HEK293 (cell line): ENCODE measurements around the gene DOK5.

Experiments used
- CTCF ChIA-PET: fragments of 350-600 bp; formaldehyde crosslinking; extraction: SDS; loops from one replicate; lab custom pipeline; 2021; ENCODE audit warnings: antibody characterized with exemption; lab: Yijun Ruan, JAX
- POLR2A ChIA-PET: fragments of 300-600 bp; formaldehyde crosslinking; extraction: SDS; loops from one replicate; lab custom pipeline; 2020; ENCODE audit warnings: antibody characterized with exemption, inconsistent platforms; lab: Yijun Ruan, JAX
- H3K27ac ChIP-seq: fragments of 200-500 bp; sonication (Bioruptor generic); 2 replicates; pipeline ENCODE4 v1.5.1; 2014; ENCODE audit warnings: low read depth, low read length, control low read depth, inconsistent platforms; ENCODE audit errors: extremely low read depth
- H3K36me3 ChIP-seq, 2 experiments: fragments of 200-500 bp in 1 of 2; sonication (Bioruptor generic) in 1 of 2; 1 replicate in 1 of 2; 2 replicates in 1 of 2; pipeline ENCODE4 v1.5.1; 2014 to 2017; ENCODE audit warnings: inconsistent platforms in 2 of 2, low read length in 2 of 2; ENCODE audit not compliant: control insufficient read depth in 2 of 2, insufficient read depth in 1 of 2
- H3K4me1 ChIP-seq: fragments of 200-500 bp; sonication (Bioruptor generic); 2 replicates; pipeline ENCODE4 v1.5.1; 2014; ENCODE audit warnings: mild to moderate bottlenecking, low read length, inconsistent platforms; ENCODE audit not compliant: control insufficient read depth, insufficient read depth
- H3K4me3 ChIP-seq: 2 replicates; pipeline ENCODE4 v1.5.1; 2011; ENCODE audit warnings: low read depth, mild to moderate bottlenecking, control low read depth, low read length, moderate library complexity
- H3K9me3 ChIP-seq: fragments of 200-500 bp; sonication (Bioruptor generic); 2 replicates; pipeline ENCODE4 v1.5.1; 2014; ENCODE audit warnings: low read depth, low read length, inconsistent platforms; ENCODE audit not compliant: control insufficient read depth, insufficient read depth
- HOXA7 ChIP-seq: sonication (generic); formaldehyde crosslinking; IDR thresholded peaks from 2 replicates; pipeline ENCODE4 v1.8.1; 2022; ENCODE audit warnings: missing genetic modification reagents, borderline replicate concordance
- HOXC10 ChIP-seq: sonication (generic); formaldehyde crosslinking; IDR thresholded peaks from 2 replicates; pipeline ENCODE4 v1.8.1; 2023; ENCODE audit warnings: mild to moderate bottlenecking, missing genetic modification reagents
- KLF1 ChIP-seq: fragments of 450-650 bp; formaldehyde crosslinking; IDR thresholded peaks from 2 replicates; pipeline ENCODE4 v1.5.1; 2016; ENCODE audit warnings: missing biosample characterization, missing genetic modification characterization
- KLF10 ChIP-seq: fragments of 450-650 bp; IDR thresholded peaks from 2 replicates; pipeline ENCODE4 v1.5.1; 2018; ENCODE audit warnings: missing biosample characterization, mild to moderate bottlenecking, missing genetic modification characterization
- KLF7 ChIP-seq: fragments of 450-650 bp; formaldehyde crosslinking; IDR thresholded peaks from 2 replicates; pipeline ENCODE4 v1.5.1; 2016; ENCODE audit warnings: missing biosample characterization, missing genetic modification characterization, borderline replicate concordance
- REPIN1 ChIP-seq: fragments of 450-650 bp; formaldehyde crosslinking; IDR thresholded peaks from 2 replicates; pipeline ENCODE4 v1.5.1; 2017; ENCODE audit warnings: missing biosample characterization, missing genetic modification characterization, low read depth
- SALL2 ChIP-seq: fragments of 450-650 bp; formaldehyde crosslinking; IDR thresholded peaks from 2 replicates; pipeline ENCODE4 v1.5.0; 2017; ENCODE audit warnings: missing biosample characterization, mild to moderate bottlenecking, missing genetic modification characterization, borderline replicate concordance
- WT1 ChIP-seq: fragments of 450-650 bp; formaldehyde crosslinking; IDR thresholded peaks from 2 replicates; pipeline ENCODE4 v1.5.1; 2016; ENCODE audit warnings: missing biosample characterization, missing genetic modification characterization
- ZEB2 ChIP-seq: fragments of 450-650 bp; formaldehyde crosslinking; IDR thresholded peaks from 2 replicates; pipeline ENCODE4 v1.5.1; 2016; ENCODE audit warnings: missing biosample characterization, missing genetic modification characterization
- ZNF133 ChIP-seq: fragments of 450-650 bp; formaldehyde crosslinking; IDR thresholded peaks from 2 replicates; pipeline ENCODE4 v1.5.1; 2016; ENCODE audit warnings: missing biosample characterization, missing genetic modification characterization
- ZNF211 ChIP-seq: fragments of 450-650 bp; formaldehyde crosslinking; IDR thresholded peaks from 2 replicates; pipeline ENCODE4 v1.5.1; 2016; ENCODE audit warnings: low read depth, missing biosample characterization, missing genetic modification characterization
- ZNF292 ChIP-seq: fragments of 450-650 bp; formaldehyde crosslinking; IDR thresholded peaks from 2 replicates; pipeline ENCODE4 v1.5.1; 2016; ENCODE audit warnings: low read depth, missing biosample characterization, missing genetic modification characterization, borderline replicate concordance
- ZNF341 ChIP-seq: fragments of 450-650 bp; formaldehyde crosslinking; IDR thresholded peaks from 2 replicates; pipeline ENCODE4; 2016; ENCODE audit warnings: low read depth, missing biosample characterization, missing genetic modification characterization
- ZNF37A ChIP-seq: fragments of 450-650 bp; IDR thresholded peaks from 2 replicates; pipeline ENCODE4 v1.5.1; 2018; ENCODE audit warnings: missing biosample characterization, missing genetic modification characterization
- ZNF501 ChIP-seq: fragments of 450-650 bp; formaldehyde crosslinking; IDR thresholded peaks from 2 replicates; pipeline ENCODE4 v1.5.1; 2016; ENCODE audit warnings: missing biosample characterization, missing genetic modification characterization
- ZNF510 ChIP-seq: fragments of 450-650 bp; formaldehyde crosslinking; IDR thresholded peaks from 2 replicates; pipeline ENCODE4 v1.5.1; 2018; ENCODE audit warnings: mild to moderate bottlenecking, missing genetic modification characterization, missing biosample characterization; ENCODE audit not compliant: insufficient replicate concordance
- ZNF514 ChIP-seq: fragments of 450-650 bp; formaldehyde crosslinking; IDR thresholded peaks from 2 replicates; pipeline ENCODE4 v1.5.1; 2016; ENCODE audit warnings: missing biosample characterization, missing genetic modification characterization
- ZNF658 ChIP-seq: fragments of 450-650 bp; formaldehyde crosslinking; IDR thresholded peaks from 2 replicates; pipeline ENCODE4; 2016; ENCODE audit warnings: missing biosample characterization, missing genetic modification characterization
- ZNF830 ChIP-seq: fragments of 450-650 bp; IDR thresholded peaks from 2 replicates; pipeline ENCODE4 v1.5.0; 2018; ENCODE audit warnings: missing biosample characterization, missing genetic modification characterization, low read depth, mild to moderate bottlenecking, moderate library complexity
- ZNF843 ChIP-seq: fragments of 450-650 bp; formaldehyde crosslinking; IDR thresholded peaks from 2 replicates; pipeline ENCODE4 v1.5.1; 2016; ENCODE audit warnings: missing biosample characterization, missing genetic modification characterization
- TF ChIP-seq, protein P1 (sequence below): fragments of 450-650 bp; IDR thresholded peaks from 2 replicates; pipeline ENCODE4 v1.5.1; 2018; ENCODE audit warnings: missing biosample characterization, missing genetic modification characterization
- TF ChIP-seq, protein P2 (sequence below): fragments of 450-650 bp; formaldehyde crosslinking; IDR thresholded peaks from 2 replicates; pipeline ENCODE4 v1.5.1; 2016; ENCODE audit warnings: missing biosample characterization, missing genetic modification characterization
- TF ChIP-seq, protein P3 (sequence below): fragments of 450-650 bp; formaldehyde crosslinking; IDR thresholded peaks from 2 replicates; pipeline ENCODE4 v1.5.1; 2016; ENCODE audit warnings: missing biosample characterization, missing genetic modification characterization
- TF ChIP-seq, protein P4 (sequence below): fragments of 450-650 bp; formaldehyde crosslinking; conservative IDR thresholded peaks from 2 replicates; pipeline ENCODE4 v1.5.1; 2016; ENCODE audit warnings: low read depth, missing biosample characterization, missing genetic modification characterization
- TF ChIP-seq, protein P5 (sequence below): fragments of 450-650 bp; formaldehyde crosslinking; IDR thresholded peaks from 2 replicates; pipeline ENCODE4 v1.5.1; 2016; ENCODE audit warnings: missing biosample characterization, missing genetic modification characterization

DOK5 gene

DNA sequence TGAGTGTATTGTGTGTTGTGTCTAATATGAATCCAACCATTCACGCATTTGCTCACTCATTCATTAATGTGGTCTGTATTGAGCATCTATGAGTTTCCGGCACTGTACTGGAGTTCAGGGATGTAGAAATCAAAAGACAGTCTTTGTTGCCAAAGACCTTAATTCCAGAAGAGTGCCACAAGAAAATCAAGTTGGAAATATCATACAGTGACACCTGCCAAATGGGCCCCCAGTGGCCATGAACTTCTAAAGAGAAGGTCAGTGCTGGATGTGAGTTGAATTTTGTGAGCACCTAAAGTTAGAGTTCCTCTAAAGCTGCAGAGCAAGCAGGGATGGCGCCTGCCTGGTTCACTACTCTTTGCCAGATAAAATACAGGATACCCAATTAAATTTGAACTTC is 175.9 kb downstream of the DOK5 start (continued):
- TF ChIP-seq ZNF133 (tag by site-specific recombination) (no peak), ZNF843 (tag by site-specific recombination) (no peak), REPIN1 (tag by site-specific recombination) (no peak), ZNF514 (tag by site-specific recombination) (no peak), SALL2 (tag by site-specific recombination) (no peak), ZNF830 (tag by site-specific recombination) (no peak), ZNF292 (no peak)
- TF ChIP-seq, protein P1, sequence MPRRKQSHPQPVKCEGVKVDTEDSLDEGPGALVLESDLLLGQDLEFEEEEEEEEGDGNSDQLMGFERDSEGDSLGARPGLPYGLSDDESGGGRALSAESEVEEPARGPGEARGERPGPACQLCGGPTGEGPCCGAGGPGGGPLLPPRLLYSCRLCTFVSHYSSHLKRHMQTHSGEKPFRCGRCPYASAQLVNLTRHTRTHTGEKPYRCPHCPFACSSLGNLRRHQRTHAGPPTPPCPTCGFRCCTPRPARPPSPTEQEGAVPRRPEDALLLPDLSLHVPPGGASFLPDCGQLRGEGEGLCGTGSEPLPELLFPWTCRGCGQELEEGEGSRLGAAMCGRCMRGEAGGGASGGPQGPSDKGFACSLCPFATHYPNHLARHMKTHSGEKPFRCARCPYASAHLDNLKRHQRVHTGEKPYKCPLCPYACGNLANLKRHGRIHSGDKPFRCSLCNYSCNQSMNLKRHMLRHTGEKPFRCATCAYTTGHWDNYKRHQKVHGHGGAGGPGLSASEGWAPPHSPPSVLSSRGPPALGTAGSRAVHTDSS (tag by site-specific recombination), result no peak
- TF ChIP-seq, protein P2, sequence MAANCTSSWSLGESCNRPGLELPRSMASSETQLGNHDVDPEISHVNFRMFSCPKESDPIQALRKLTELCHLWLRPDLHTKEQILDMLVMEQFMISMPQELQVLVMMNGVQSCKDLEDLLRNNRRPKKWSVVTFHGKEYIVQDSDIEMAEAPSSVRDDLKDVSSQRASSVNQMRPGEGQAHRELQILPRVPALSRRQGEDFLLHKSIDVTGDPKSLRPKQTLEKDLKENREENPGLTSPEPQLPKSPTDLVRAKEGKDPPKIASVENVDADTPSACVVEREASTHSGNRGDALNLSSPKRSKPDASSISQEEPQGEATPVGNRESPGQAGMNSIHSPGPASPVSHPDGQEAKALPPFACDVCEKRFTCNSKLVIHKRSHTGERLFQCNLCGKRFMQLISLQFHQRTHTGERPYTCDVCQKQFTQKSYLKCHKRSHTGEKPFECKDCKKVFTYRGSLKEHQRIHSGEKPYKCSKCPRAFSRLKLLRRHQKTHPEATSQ (tag by site-specific recombination), result no peak
- TF ChIP-seq, protein P3, sequence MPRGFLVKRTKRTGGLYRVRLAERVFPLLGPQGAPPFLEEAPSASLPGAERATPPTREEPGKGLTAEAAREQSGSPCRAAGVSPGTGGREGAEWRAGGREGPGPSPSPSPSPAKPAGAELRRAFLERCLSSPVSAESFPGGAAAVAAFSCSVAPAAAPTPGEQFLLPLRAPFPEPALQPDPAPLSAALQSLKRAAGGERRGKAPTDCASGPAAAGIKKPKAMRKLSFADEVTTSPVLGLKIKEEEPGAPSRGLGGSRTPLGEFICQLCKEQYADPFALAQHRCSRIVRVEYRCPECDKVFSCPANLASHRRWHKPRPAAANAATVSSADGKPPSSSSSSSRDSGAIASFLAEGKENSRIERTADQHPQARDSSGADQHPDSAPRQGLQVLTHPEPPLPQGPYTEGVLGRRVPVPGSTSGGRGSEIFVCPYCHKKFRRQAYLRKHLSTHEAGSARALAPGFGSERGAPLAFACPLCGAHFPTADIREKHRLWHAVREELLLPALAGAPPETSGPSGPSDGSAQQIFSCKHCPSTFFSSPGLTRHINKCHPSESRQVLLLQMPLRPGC, result no peak
- TF ChIP-seq, protein P4, sequence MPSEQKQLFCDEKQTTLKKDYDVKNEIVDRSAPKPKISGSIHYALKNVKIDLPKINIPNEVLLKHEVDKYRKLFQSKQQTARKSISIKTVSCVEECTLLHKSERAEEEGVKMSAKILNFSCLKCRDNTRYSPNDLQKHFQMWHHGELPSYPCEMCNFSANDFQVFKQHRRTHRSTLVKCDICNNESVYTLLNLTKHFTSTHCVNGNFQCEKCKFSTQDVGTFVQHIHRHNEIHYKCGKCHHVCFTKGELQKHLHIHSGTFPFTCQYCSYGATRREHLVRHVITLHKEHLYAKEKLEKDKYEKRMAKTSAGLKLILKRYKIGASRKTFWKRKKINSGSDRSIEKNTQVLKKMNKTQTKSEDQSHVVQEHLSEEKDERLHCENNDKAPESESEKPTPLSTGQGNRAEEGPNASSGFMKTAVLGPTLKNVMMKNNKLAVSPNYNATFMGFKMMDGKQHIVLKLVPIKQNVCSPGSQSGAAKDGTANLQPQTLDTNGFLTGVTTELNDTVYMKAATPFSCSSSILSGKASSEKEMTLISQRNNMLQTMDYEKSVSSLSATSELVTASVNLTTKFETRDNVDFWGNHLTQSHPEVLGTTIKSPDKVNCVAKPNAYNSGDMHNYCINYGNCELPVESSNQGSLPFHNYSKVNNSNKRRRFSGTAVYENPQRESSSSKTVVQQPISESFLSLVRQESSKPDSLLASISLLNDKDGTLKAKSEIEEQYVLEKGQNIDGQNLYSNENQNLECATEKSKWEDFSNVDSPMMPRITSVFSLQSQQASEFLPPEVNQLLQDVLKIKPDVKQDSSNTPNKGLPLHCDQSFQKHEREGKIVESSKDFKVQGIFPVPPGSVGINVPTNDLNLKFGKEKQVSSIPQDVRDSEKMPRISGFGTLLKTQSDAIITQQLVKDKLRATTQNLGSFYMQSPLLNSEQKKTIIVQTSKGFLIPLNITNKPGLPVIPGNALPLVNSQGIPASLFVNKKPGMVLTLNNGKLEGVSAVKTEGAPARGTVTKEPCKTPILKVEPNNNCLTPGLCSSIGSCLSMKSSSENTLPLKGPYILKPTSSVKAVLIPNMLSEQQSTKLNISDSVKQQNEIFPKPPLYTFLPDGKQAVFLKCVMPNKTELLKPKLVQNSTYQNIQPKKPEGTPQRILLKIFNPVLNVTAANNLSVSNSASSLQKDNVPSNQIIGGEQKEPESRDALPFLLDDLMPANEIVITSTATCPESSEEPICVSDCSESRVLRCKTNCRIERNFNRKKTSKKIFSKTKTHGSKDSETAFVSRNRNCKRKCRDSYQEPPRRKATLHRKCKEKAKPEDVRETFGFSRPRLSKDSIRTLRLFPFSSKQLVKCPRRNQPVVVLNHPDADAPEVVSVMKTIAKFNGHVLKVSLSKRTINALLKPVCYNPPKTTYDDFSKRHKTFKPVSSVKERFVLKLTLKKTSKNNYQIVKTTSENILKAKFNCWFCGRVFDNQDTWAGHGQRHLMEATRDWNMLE, result no peak

DNA sequence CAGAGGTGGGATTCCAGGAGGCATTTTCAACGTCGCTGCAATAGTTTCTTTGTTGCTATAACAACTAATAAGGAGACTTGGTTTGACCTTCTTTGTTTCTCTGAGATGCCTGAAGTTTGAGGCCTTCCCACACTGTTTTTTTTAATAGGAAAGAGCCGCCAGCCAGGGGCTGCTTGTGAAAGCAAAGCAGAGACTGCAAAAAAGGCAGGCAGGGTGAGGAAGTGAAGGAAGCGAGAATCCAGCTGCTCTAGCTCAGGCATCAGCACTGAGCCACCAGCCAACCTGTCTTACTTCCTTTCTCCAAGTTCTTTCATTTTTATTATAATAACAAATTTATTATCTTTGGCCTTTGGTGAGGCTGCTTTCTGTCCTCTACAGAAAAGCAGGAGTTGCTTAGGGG is 179.1 kb downstream of the DOK5 start:
- POLR2A ChIA-PET, result no interaction called here
- TF ChIP-seq, protein P5, sequence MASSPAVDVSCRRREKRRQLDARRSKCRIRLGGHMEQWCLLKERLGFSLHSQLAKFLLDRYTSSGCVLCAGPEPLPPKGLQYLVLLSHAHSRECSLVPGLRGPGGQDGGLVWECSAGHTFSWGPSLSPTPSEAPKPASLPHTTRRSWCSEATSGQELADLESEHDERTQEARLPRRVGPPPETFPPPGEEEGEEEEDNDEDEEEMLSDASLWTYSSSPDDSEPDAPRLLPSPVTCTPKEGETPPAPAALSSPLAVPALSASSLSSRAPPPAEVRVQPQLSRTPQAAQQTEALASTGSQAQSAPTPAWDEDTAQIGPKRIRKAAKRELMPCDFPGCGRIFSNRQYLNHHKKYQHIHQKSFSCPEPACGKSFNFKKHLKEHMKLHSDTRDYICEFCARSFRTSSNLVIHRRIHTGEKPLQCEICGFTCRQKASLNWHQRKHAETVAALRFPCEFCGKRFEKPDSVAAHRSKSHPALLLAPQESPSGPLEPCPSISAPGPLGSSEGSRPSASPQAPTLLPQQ (tag by site-specific recombination), result no peak
- no peak for TF ChIP-seq ZNF501 (tag by site-specific recombination)
- no peak for TF ChIP-seq ZNF292
- no peak for TF ChIP-seq ZNF37A
- no peak for TF ChIP-seq ZNF341
- TF ChIP-seq ZNF658 (tag by site-specific recombination), result no peak
- TF ChIP-seq HOXC10, result no peak
- no peak for TF ChIP-seq KLF7 (tag by site-specific recombination)
- no peak for TF ChIP-seq KLF10 (tag by site-specific recombination)
- no peak for TF ChIP-seq KLF1 (tag by site-specific recombination)
- no peak for TF ChIP-seq ZNF211 (tag by site-specific recombination)
- no peak for TF ChIP-seq WT1 (tag by site-specific recombination)
- no peak for TF ChIP-seq ZEB2
- TF ChIP-seq HOXA7, result no peak
- TF ChIP-seq ZNF510 (tag by site-specific recombination), result no peak
- TF ChIP-seq, all 188 proteins: peak for 0
- Histone ChIP-seq H3K4me1 (no peaks in the 10 kb centered on the region), H3K9me3 (no peaks in the 10 kb centered on the region), H3K36me3 (no peaks in the 10 kb centered on the region), H3K4me3 (no peak overlapping the region), H3K27ac (no peak overlapping the region)
- CTCF ChIA-PET, result interaction anchor here (1.3 kb wide), 1 partner anchor 8 kb away, joined by 3 read pairs; no protein-coding TSS in a partner anchor
